Amniotic stem cell (primary cell): ENCODE data around the gene PROSER2.

Experiments
- DNase-seq: peaks from one replicate; lab custom pipeline; 2025; lab: John Stamatoyannopoulos, UW

PROSER2 gene

GRCh38 chr10:11823122-11823988 lies at the start of gene PROSER2:
Gene PROSER2 (plus strand): TSS chr10:11823356. CDS start chr10:11852078, 28,722 bp downstream.
- no peak for DNase-seq

GRCh38 chr10:11773761-11774441 lies 49.3 kb upstream of the PROSER2 start:
- DNase-seq: no peak

GRCh38 chr10:11775412-11775811 lies 47.7 kb upstream of the PROSER2 start:
- DNase-seq: no peak

- no peak for DNase-seq
Observed at GRCh38 chr10:11776080-11776479, 47.1 kb upstream of the PROSER2 start.

- DNase-seq: no peak
Observed at GRCh38 chr10:11781114-11781513, 42.0 kb upstream of the PROSER2 start.

- peak; percentile 20 for DNase-seq
Observed at GRCh38 chr10:11782793-11783557, 40.2 kb upstream of the PROSER2 start.

GRCh38 chr10:11783558-11783865 lies 39.6 kb upstream of the PROSER2 start:
- no peak for DNase-seq

- DNase-seq: no peak
Observed at GRCh38 chr10:11787374-11787773, 35.8 kb upstream of the PROSER2 start.

GRCh38 chr10:11787846-11788245 lies 35.3 kb upstream of the PROSER2 start:
- no peak for DNase-seq

- DNase-seq: no peak
Observed at GRCh38 chr10:11789306-11789705, 33.9 kb upstream of the PROSER2 start.

GRCh38 chr10:11789956-11790355 lies 33.2 kb upstream of the PROSER2 start:
- no peak for DNase-seq

GRCh38 chr10:11793762-11794479 lies 29.2 kb upstream of the PROSER2 start:
- DNase-seq: peak; percentile 31

GRCh38 chr10:11794566-11794965 lies 28.6 kb upstream of the PROSER2 start:
- no peak for DNase-seq

GRCh38 chr10:11795101-11795920 lies 27.8 kb upstream of the PROSER2 start:
- no peak for DNase-seq

GRCh38 chr10:11796474-11796873 lies 26.7 kb upstream of the PROSER2 start:
- DNase-seq: no peak

GRCh38 chr10:11797281-11797680 lies 25.9 kb upstream of the PROSER2 start:
- DNase-seq: no peak

- DNase-seq: no peak
Observed at GRCh38 chr10:11797847-11798633, 25.1 kb upstream of the PROSER2 start.

GRCh38 chr10:11798845-11799735 lies 24.1 kb upstream of the PROSER2 start:
- no peak for DNase-seq

- no peak for DNase-seq
Observed at GRCh38 chr10:11799736-11800080, 23.4 kb upstream of the PROSER2 start.
